NCI-H2081 treated with DMSO at 0.1 percent for 48 hours (cell line): ENCODE data around the gene CNTFR.

Source experiments
- DNase-seq: peaks from one replicate; lab custom pipeline; 2025; lab: John Stamatoyannopoulos, UW

CNTFR gene

DNA sequence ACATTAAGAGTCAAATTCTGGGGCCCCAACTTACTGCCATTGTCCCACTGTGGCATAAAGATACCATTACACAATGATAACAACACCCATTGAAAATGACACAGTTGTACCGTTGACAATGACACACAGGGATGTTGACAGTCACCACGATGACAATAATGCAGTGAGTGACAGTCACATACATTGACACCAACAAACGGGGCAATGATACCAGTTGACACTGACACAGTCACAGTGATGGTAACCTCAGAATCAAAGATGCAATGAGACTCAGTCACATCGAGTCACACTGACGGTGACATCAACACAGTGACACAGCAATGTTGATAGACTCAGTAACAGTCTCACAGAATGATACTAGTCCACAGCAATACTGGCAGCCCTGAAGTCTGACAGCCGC, 16.9 kb downstream of the CNTFR start:
- DNase-seq = no peak

GRCh38 chr9:34572092-34572491, 17.4 kb downstream of the CNTFR start:
- DNase-seq = no peak

GRCh38 chr9:34571481-34571810, 18.1 kb downstream of the CNTFR start:
- no peak for DNase-seq

DNA sequence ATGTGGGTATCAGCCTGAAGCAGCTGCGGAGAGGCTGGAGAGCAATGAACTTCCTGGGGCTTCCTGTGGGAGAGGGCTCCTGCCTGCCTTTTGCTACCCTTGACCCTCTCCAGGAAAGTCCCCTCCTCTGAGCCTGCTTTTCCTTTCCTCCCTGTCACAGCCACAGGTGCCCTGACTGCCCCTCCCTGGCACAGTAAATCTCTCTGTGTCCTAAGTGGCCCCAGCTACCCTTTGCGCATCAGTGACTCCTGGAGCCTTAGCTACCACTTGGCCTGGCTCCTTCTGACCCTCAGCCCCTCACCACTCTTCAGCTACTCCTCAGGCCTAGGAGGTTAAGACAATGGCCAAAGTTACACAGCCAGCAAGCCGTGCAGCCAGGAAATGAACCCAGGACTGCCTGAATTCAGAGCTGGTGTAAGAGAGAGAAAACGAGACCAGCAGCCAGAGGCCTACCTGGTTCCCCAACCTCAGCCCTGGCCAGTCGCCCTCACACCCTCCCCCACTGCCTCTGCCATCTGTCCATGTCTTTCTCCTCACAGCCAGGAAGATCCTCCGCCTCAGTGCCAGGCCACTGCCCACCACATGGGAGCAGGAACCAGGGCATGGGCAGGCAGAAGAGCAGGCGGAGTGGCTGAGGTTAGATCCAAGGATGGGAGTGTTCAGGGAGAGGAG, 18.6 kb downstream of the CNTFR start:
- DNase-seq = no peak

DNA sequence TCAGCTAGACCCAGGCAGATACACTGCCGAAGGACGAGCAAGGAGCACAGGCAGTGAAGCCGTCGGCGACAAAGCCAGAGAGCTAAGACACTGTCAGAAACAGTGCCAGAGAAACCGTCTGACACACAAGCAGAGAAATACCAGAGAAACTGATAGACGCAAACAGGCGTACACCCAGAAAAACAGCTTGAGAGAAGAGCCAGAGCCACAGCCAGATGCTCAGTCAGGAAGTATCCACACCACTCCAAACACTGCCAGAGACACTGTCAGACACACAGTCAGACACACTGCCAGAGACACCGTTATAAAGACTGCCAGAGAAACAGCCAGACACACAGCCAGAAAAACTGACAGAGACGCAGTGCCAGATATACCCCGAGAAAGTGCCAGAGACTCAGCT, 19.1 kb downstream of the CNTFR start:
- DNase-seq = no peak

DNA sequence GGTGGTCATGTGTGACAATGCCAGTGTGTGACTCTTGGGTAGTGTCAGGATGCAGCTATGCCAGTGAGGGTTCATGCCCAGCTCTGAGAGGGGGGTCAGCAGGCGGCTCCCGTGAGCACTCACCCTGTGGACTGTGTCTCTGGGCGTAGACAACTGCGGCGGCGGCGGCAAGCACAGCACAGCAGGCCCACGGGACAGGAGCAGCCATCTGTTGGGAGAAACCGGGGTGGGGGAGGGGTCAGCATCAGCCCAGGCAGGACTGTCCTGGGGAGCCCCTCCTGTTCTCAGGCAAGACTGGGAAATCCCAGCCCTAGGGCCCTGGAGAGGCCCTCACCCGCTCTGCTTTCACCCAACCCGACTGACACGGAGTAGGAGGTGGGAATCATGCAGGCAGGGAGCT, 20.8 kb downstream of the CNTFR start:
- DNase-seq = no peak

GRCh38 chr9:34568133-34568532, 21.4 kb downstream of the CNTFR start:
- no peak for DNase-seq

GRCh38 chr9:34566972-34567371, 22.6 kb downstream of the CNTFR start:
- no peak for DNase-seq

GRCh38 chr9:34566322-34566721, 23.2 kb downstream of the CNTFR start:
- DNase-seq = no peak

DNA sequence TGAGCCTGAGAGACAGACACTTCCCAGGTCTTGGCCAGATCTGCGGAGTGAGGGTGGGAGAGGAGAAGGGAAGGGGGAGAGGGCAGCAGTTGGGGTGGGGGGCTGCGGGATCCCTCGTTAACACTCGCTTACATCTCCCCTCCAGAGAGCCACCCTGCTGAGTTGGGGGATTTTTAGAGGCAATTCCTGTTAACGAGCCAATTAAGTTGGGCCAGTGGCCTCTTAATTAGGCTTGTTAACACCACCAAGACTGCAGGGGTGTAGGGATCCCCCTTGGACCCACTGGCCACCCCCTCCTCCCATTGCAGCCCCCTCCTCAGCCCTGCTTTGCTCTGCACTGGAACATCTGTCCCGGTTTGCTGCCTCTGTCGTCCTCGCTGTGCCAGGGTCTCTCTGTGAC, 23.7 kb downstream of the CNTFR start:
- no peak for DNase-seq

GRCh38 chr9:34564617-34565016, 24.9 kb downstream of the CNTFR start:
- no peak for DNase-seq

- no peak for DNase-seq
These were observed 26.3 kb downstream of the CNTFR start for GRCh38 chr9:34563262-34563661.

DNA sequence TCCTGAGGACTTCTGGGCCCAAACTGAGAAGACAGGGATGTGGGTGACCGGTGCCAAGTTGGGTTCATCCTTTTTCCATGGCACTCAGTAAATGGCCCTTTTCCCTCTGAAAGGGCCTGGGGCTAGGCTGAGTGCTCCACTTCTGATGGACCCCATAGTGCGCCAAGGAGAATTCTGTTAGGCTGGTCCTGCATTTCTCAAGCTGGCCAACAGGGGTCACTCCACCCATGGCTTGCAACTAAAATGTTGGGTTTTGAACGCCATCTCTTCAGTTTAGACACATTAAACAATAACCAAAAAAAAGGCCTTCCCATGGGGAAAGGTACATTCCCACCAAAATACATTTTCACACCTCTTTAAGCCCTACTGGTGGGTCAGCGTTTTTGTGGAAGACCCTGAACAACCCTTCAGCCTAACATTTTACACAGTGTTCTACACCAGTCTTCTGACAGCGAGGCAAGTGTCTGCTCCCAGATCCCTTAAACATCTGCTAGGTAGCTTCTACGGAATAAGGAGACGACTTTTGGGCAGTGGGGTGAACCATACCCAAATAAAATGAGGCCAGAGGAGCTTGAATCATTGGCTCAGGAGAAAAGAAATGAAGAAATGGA, 27.3 kb downstream of the CNTFR start:
- no peak for DNase-seq

DNA sequence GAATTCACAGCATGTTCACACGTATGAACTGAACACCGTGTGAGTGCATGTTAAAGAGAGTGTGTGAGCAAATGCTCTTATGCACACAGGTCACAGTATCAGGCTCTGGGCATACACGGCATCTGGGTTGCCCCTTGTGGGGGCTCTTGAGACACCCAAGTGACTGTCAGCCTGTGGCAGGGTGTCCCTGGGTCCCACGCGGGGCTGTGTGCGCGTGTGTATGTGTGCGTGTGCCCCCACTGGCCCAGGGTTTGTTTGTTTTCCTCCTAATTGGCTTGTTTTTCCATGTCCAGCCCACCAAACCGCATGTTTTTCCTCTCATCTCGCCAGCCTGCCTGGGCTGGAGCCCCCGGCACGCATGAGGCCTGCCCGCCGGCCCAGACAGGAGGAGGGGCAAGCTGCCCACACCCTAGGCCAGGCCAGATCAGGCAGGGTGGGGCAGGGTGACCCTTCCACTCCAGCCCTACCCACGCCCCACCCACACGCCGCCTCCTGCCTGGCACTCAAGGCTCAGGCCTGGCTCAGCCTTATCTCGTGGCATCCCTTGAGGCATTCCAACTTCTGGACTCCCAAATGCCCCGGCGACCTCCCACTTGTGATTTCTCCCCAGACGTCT, 28.8 kb downstream of the CNTFR start:
- no peak for DNase-seq

DNA sequence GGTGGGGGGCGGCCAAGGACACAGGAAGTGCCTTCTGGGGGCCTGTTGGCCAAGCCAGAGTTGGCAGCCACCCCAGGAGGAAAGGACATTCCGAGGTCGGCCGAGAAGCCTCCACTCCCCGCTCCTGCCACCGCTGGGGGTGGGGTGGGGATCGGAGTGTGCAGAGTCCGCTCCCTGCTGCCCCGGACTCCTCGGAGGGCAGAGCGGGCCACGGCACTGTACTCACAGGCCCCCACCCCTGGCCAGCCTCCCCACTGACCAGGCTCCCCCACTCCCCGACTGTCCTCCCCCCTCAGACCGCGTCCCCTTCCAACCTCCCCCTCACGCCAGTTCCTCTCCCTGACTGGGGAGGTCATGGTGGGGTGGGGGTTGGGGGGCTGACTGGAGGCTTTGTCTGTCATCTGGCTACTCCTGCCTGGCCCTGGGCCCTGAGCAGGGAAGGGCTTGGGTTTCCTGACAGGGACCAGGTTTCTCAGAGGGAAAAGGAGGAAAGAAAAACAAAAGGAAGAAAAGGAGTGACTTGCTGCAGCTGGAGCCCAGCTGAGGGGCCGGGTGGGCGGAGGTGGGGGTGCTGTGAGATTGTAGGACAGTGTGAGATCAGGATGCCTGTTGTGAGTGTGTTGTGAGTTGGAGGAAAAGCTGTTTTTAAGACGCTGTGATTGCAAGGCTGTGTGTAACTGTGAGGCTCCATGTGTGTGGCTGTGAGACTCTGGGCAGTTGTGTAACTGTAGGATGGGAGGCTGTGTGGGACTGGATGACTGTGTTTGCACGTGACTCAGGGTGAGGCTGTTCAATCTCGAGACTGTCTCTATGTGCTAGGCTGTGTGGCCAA, 29.7 kb downstream of the CNTFR start:
- no peak for DNase-seq

GRCh38 chr9:34558919-34559623, 30.5 kb downstream of the CNTFR start:
- no peak for DNase-seq

DNA sequence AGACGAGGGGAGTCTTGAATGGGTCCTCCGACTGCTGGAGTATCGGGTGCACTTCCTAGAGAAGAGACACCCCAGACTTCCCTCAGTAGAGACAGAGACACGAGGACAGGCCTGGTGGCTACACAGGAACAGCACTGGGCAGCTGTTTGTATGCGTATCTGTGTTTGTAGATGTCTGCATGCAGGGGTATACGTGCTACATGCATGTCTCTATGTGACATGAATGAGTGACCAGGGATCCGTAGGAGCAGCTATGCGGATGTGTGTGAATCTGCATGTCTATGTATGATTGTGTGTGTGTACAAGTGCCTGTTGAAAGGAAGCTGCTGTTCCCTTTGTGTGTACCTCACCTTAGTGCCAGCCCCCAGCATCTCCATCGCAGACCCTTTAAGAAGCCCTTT, 31.2 kb downstream of the CNTFR start:
- no peak for DNase-seq

GRCh38 chr9:34557426-34558321, 31.9 kb downstream of the CNTFR start:
- no peak for DNase-seq

DNA sequence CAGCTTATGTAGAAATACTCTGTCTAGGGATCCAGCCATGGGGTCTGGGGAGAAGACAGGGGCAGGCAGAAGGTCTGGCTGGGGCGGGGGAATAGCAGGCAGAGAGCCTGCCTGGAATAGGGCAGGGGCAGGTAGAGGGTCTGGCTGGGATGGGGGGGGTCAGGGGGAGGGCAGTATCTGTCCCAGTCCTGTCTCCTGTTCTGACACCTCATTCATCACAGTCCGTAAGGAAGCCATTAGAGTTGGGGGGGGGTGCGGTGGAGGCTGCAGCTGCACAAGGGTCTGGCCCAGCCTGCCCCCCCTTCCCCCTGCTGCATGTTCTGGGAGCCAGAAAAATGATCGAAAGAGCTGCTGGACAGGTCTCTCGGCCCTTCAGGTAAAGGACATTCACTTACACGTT, 32.6 kb downstream of the CNTFR start:
- no peak for DNase-seq

DNA sequence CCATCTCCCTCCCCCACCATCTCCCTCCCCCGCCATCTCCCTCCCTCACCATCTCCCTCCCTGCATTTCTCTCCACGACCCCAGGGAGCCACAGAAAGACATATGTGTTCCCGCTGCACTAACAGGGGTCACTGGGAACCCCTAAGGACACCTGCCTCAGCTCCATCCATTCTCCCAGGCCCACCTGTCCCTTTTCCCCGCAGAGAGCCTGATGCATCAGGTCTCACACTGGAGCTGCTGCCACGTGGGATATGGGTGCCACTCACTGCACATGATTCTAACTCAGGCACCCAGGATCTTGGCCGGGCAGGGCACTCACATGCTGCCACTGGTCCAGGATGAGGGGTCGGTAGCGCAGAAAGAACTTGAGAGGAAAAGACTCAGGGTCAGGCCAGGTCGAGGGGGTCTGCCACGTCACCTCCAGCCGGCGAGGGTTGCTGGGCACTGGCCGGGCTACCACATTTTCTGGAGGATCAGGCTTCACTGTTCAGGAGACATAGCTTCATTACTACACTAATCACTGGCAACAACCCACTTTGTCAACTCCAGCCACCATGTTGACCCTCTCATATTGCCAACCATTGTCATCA, 33.5 kb downstream of the CNTFR start:
- no peak for DNase-seq

- no peak for DNase-seq
These were observed 34.0 kb downstream of the CNTFR start for GRCh38 chr9:34555500-34555899.
